ENCODE measurements around the gene TAF13. TPM values are rescaled to one million over a fixed set of nuclear protein-coding genes. Genes with fewer than 3 reads are reported as not detected.

Gene TAF13
- total and polyA plus RNA-seq, 9 of the 15 experiments (the other 6 are each of a cell fraction or from before 2014, with no cell fraction given): 14.9 to 77.2 (median 38.7) TPM

GRCh38 chr1:109084563-109085517, 9.0 kb upstream of the TAF13 start (continued):
- TF ChIP-seq ZBTB26 (CRISPR knock-in tag; IDR thresholded peaks at IDR 0.05) (no peak), SMARCE1 (IDR thresholded peaks at IDR 0.05) (peak; percentile 7), GTF2E2 (tag; IDR thresholded peaks at IDR 0.05) (no peak), ZNF512 (tag; IDR thresholded peaks at IDR 0.05) (no peak), DPF2 (IDR thresholded peaks at IDR 0.05) (peak; percentile 68), HSF4 (CRISPR knock-in tag; IDR thresholded peaks at IDR 0.05; ENCODE audit: borderline replicate concordance) (no peak), JUN (IDR thresholded peaks at IDR 0.05; ENCODE audit: borderline replicate concordance, low read depth, low read length) (peak; percentile 57; the same call in 1 of the 2 replicates), JUN (CRISPR knock-in tag; IDR thresholded peaks at IDR 0.05; ENCODE audit: borderline replicate concordance) (no peak), NKRF (IDR thresholded peaks at IDR 0.05; ENCODE audit: borderline replicate concordance) (no peak), MAX (CRISPR knock-in tag; IDR thresholded peaks at IDR 0.05) (no peak), YBX1 (IDR thresholded peaks at IDR 0.05) (no peak), HNRNPL (IDR thresholded peaks at IDR 0.05; ENCODE audit: low read depth, low read length) (no peak), NBN (IDR thresholded peaks at IDR 0.05; ENCODE audit: low read depth) (0 out of 2 replicates have a peak, but pooled peaks have one; percentile 45), ZNF384 (IDR thresholded peaks at IDR 0.05; ENCODE audit: low read depth, low read length) (peak; percentile 90), TEAD4 (IDR thresholded peaks at IDR 0.05; ENCODE audit: low read length) (no peak), TEAD4 (CRISPR knock-in tag; IDR thresholded peaks at IDR 0.05; ENCODE audit: borderline replicate concordance) (no peak)
